HG03432 (cell line): ENCODE results near the gene VPS33B.

Experiments
- ATAC-seq: cut with Tn5 transposase; IDR thresholded peaks from one replicate; pipeline ENCODE4 v1.9.1; 2021; ENCODE audit warnings: mild to moderate bottlenecking, moderate library complexity; ENCODE audit not compliant: unreplicated experiment

Gene VPS33B

DNA sequence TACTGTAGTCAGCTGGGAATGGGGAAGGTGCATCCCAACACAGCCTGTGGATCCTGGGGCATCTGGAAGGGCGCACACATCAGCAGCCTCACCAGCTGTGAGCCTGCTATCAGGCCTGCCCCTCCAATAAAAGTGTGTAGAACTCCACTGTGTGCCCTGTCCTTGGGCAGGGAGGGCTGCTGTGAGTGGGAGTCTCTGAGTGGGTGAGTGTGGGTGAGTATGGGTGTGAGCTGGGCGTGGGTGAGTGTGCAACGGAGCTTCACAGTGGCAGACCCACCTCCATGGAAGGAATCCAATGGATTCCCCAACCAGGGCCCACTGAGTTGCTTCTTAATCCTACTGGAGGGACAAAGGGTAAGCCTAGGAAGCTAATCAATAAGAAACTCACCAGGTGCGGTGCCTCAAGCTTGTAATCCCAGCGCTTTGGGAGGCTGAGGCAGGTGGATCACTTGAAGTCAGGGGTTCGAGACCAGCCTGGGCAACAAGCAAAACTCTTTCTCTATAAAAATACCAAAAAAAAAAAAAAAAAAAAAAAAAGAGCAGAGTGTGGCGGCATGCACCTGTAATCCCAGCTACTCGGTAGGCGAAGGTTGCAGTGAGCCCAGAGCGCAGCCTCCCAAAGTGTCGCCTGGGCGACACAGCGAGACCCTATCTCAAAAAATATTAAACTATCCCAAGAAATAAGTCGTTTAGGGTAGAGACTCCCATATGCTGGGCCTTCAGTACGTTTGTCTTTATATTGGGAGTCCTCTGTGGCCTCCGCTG, 68.3 kb downstream of the VPS33B start:
- ATAC-seq, result no peak

DNA sequence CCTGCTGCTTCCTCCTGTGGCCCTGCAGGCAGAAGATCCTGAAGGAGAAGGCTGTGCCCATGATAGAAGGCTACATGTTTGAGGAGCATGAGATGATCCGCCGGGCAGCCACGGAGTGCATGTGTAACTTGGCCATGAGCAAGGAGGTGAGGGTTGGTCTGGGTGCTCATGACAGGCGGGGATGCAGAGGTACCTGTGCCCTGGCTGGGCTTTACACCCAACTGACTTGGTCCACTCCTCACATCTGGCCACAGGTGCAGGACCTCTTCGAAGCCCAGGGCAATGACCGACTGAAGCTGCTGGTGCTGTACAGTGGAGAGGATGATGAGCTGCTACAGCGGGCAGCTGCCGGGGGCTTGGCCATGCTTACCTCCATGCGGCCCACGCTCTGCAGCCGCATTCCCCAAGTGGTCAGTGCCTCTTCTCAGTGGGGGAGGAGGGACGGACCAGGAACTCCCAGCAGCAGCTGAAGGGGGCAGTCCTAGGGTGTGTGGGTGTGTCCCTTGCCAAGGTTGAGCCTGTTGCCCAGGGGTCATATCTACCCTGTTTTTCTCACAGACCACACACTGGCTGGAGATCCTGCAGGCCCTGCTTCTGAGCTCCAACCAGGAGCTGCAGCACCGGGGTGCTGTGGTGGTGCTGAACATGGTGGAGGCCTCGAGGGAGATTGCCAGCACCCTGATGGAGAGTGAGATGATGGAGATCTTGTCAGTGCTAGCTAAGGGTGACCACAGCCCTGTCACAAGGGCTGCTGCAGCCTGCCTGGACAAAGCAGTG, 69.3 kb downstream of the VPS33B start:
- no peak for ATAC-seq

DNA sequence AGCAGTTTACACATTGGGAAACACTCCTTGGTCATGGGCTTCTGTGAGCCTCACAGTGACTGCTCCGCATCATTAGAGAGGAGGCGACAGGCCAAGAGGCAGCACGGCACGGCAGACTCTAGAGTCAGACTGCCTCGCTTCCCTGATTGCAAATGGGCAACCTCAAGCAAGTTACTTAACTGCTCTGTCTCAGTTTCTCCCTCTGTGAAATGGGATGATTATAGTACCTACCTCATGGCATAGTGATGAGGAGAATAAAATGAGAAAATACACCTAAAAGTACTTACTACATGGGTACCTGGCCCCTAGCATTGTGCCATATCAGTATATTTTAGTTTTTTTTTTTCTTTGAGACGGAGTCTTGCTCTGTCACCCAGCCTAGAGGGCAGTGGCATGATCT, 71.7 kb downstream of the VPS33B start:
- ATAC-seq, result no peak

DNA sequence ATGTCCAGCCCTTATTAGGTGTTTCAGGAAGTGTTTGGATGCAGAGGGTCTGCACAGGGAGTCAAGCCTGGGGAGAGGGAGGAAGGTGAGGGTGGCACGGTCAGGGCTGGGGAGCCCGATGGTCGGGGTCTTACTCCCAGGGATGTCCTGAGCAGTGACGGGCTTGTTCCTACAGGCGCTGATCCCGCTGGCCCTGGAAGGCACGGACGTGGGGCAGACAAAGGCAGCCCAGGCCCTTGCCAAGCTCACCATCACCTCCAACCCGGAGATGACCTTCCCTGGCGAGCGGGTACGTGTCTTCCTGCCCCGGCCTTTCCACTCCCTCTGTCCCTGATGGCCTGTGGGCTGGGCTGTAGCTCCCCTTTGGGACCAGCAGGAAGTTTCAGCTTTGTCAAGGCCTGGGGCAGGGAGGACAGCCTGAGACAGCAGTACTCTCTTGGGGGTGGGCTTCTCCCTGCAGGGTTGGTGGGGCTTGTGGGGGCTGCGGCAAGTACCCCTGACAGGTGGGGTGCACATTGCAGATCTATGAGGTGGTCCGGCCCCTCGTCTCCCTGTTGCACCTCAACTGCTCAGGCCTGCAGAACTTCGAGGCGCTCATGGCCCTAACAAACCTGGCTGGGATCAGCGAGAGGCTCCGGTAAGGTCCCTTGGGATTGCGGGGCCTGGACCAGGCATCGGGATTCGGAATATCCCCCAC, 72.3 kb downstream of the VPS33B start:
- ATAC-seq, result no peak
